RPMI8226 (cell line): ENCODE measurements around the gene CRYBG1.
"Not testable (repeated sequence)": the region's sequence is repeated elsewhere in the genome, so short reads cannot be mapped to it uniquely, and the experiment has no call there.

Experiments
- DNase-seq: peaks from one replicate; pipeline ENCODE4 v3.0.0-alpha.2; 2015

CRYBG1 gene

GRCh38 chr6:106509420-106510089, 149.0 kb downstream of the CRYBG1 start:
- no peak for DNase-seq

- DNase-seq, result peak; percentile 37
Measured at GRCh38 chr6:106510090-106510970, 149.8 kb downstream of the CRYBG1 start.

DNA sequence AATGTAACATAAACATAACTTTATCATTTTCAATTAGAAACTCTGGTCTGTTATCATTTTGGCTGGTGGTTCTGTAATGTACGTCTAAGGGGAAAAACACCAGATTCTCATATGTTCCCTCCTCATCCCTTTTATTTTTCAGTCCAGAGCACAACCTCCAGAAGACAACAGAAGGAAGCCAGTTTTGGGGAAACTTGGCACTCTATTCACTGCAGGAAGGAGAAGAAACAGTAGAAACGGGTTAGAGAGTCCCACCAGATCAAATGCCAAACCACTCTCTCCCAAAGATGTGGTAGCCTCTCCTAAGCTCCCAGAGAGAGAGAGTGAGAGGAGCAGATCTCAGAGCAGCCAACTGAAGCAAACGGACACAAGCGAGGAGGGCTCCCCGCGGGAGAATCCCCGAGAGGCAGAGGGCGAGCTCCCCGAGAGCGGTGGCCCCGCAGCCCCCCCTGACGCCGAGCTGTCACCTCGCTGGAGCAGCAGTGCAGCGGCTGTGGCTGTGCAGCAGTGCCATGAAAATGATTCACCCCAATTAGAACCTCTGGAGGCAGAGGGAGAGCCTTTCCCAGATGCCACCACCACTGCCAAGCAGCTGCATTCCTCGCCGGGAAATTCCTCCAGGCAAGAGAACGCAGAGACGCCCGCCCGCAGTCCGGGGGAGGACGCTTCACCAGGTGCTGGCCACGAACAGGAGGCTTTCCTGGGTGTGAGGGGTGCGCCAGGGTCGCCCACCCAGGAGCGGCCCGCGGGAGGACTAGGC, 151.0 kb downstream of the CRYBG1 start:
- no peak for DNase-seq

- peak; percentile 61 for DNase-seq
Measured at GRCh38 chr6:106512048-106512967, 151.8 kb downstream of the CRYBG1 start.

DNA sequence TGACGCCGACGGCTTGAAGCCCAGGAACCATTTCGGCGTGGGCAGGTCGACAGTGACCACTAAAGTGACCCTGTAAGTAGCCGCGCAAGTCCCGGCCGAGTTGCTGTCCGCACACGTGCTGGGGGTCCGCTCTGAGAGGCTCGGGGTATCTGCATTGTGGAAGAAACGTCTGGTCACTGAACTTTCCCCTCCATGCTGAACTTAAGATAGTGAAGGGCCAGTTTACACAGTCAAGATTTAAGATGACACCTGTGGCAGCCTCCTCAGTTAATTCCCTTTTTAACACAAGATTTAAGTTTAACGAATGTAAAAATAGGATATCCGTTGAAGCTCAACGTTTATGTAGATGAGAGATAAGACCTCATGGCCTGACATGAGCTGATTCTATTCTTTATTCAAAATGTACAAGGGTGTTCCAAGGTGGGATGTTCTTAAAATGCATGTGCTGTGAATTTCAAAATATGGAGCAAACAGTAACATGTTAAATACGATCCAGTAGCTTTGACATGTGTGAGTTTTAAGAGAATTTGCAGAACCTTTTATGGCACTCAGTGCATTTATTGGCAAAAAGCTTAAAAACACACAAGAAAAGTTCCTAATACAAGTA, 152.6 kb downstream of the CRYBG1 start:
- DNase-seq, result no peak

GRCh38 chr6:106513808-106514582, 153.5 kb downstream of the CRYBG1 start:
- DNase-seq, result no peak

- no peak for DNase-seq
Measured at GRCh38 chr6:106514583-106514885, 154.0 kb downstream of the CRYBG1 start.

DNA sequence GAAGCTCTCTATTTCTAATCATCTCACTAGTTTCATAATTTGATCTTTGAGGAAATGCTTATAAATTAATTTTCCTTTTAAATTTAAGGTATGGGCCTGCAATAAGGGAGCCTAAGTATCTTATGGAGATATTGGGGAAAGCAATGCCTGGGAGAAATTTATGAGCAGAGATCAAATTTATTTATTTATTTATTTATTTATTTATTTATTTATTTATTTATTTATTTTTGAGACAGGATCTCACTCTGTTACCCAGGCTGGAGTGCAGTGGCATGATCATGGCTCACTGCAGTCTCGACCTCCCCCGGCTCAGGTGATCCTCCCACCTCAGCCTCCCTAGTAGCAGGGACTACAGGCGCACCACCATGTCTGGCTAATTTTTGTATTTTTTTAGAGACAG, 155.1 kb downstream of the CRYBG1 start:
- DNase-seq, result not testable (repeated sequence)

DNA sequence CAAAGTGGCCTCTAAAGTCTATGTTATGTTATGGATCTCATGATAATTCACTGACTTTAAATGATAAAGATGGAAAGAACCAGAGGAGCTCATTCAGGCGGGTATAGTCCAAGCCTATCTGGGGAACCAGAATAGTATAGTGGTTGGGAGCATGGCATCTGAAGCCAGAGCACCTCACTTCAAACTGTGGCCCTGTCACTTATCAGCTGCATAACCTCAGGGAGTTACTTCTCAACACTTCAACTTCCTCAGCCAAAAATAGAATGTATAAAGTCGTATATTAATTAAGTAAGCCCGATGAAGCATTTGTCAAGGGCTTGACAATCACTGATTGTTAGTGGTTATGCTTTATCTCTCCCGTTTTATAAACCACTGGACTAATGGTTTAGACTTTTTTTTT, 156.1 kb downstream of the CRYBG1 start:
- no peak for DNase-seq

GRCh38 chr6:106517706-106518105, 157.2 kb downstream of the CRYBG1 start:
- DNase-seq, result no peak

DNA sequence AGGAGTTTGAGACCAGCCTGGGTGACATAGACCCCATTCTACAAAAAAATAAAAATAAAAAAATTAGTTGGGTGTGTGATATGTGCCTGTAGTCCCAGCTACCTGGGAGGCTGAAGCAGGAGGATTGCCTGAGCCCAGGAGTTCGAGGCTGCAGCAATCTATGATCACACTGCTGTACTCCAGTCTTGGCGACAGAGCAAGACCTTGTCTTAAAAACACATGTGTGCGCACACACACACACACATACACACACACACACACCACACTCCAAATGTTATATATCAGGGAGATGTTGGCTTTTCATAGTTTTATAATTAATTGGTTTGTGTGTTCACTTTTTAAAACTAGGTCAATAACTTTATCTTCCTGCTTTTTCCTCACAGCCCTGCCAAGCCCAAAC, 158.2 kb downstream of the CRYBG1 start:
- no peak for DNase-seq

DNA sequence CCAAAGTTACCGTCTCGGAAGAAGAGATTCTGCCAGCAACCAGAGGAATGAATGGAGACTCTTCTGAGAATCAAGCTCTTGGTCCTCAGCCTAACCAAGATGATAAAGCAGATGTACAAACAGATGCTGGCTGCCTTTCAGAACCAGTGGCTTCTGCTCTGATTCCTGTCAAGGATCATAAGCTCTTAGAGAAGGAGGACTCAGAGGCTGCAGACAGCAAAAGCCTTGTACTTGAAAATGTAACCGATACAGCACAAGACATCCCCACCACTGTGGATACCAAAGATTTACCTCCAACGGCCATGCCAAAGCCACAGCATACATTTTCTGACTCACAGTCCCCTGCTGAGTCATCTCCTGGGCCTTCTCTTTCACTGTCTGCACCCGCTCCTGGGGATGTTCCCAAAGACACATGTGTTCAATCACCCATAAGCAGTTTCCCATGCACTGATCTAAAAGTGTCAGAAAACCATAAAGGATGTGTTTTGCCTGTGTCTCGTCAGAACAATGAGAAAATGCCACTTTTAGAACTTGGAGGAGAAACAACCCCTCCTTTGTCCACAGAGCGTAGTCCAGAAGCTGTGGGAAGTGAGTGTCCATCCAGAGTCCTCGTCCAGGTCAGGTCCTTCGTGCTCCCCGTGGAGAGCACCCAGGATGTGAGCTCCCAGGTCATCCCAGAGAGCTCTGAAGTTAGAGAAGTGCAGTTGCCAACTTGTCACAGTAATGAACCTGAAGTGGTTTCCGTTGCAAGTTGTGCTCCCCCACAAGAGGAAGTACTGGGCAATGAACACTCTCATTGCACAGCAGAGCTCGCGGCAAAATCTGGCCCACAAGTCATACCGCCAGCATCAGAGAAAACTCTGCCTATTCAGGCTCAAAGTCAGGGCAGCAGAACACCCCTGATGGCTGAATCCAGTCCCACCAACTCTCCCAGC, 159.2 kb downstream of the CRYBG1 start:
- DNase-seq, result peak; percentile 38

DNA sequence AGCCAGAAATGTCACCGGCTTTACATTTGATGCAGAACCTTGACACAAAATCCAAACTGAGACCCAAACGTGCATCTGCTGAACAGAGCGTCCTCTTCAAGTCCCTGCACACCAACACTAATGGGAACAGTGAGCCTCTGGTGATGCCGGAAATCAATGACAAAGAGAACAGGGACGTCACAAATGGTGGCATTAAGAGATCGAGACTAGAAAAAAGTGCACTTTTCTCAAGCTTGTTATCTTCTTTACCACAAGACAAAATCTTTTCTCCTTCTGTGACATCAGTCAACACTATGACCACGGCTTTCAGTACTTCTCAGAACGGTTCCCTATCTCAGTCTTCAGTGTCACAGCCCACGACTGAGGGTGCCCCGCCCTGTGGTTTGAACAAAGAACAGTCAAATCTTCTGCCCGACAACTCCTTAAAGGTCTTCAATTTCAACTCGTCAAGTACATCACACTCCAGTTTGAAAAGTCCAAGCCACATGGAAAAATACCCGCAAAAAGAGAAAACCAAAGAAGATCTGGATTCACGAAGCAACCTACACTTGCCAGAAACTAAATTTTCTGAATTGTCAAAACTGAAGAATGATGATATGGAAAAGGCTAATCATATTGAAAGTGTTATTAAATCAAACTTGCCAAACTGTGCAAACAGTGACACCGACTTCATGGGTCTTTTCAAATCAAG, 160.3 kb downstream of the CRYBG1 start:
- DNase-seq, result no peak

- DNase-seq, result no peak
Measured at GRCh38 chr6:106522562-106523250, 162.2 kb downstream of the CRYBG1 start.

DNA sequence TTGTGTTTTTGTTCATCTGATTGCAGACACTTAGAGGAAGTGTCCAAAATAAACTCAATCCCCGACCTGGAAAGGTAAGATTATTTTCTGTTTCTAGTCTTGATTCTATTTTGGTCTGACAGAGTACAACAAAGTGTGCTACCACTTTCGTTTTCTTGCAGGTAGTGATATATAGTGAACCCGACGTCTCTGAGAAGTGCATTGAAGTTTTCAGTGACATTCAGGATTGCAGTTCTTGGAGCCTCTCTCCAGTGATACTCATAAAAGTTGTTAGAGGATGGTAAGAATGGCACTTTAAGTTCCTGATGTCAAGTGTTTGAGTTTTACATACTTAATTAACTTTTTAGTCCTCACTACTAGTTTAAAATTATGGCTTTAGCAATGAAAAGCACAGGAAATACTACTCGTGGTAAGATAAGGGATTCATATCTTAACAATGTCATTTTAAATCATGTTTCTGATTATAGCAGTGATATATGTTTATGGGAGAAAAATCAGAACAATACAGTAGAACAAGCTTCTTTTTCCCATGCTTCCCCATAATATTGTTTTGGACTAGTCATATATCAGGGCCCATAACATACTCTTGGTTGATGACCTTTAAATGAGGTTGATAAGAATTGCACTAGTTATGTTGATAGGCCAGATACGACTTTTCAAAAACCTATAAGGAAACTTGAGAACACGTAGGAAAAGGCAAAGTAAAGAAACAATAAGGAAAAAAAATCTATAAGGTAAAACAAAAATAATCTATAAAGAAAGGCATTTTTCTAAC, 164.8 kb downstream of the CRYBG1 start:
- peak; percentile 57 for DNase-seq

- no peak for DNase-seq
Measured at GRCh38 chr6:106525882-106526275, 165.4 kb downstream of the CRYBG1 start.

- no peak for DNase-seq
Measured at GRCh38 chr6:106527117-106527516, 166.6 kb downstream of the CRYBG1 start.

DNA sequence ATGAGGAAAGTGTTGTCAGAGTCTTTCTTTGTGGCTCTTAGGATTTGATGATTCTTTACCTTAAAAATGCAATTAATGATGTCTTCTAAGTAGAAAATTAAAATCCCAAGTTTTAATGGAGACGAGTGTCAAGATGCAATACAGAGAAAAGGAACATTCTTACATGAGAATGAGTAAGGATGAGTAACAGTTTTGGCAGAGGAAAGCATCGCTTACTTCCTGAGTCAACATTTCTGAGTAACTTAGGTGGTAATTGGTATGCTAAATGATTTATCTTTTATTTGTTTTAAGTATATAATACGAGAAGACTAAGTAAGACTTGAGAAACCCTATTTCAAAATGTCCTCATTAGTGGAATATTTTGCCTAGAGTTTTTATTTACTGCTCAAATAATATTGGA, 167.5 kb downstream of the CRYBG1 start:
- no peak for DNase-seq
